ENCODE data around the gene SLC7A5.
"Not testable (repeated sequence)": the region's sequence is repeated elsewhere in the genome, so short reads cannot be mapped to it uniquely, and the experiment has no call there.

SLC7A5 gene

GRCh38 chr16:87790292-87791100 lies 78.8 kb downstream of the SLC7A5 start:
- DNase-seq: no peak

GRCh38 chr16:87789437-87790291 lies 79.6 kb downstream of the SLC7A5 start:
- no peak for DNase-seq

- DNase-seq: not testable (repeated sequence)
These were observed 80.4 kb downstream of the SLC7A5 start for GRCh38 chr16:87788730-87789436.

- DNase-seq: not testable (repeated sequence)
These were observed 81.7 kb downstream of the SLC7A5 start for GRCh38 chr16:87787451-87788091.

- DNase-seq: no peak
These were observed 84.5 kb downstream of the SLC7A5 start for GRCh38 chr16:87784812-87785211.

- no peak for DNase-seq
These were observed 87.3 kb downstream of the SLC7A5 start for GRCh38 chr16:87782033-87782432.

- DNase-seq: peak; percentile 33 to 48
These were observed 88.8 kb downstream of the SLC7A5 start for GRCh38 chr16:87780385-87780989.
